H9 (cell line): ENCODE results near the gene BIRC7. TPM values are rescaled to one million over a fixed set of nuclear protein-coding genes. Genes with fewer than 3 reads are reported as not detected.

Experiments
- DNase-seq: peaks from one replicate; pipeline ENCODE4 v3.0.0-alpha.2; 2017
- H2AFZ ChIP-seq: one replicate; pipeline ENCODE4 v1.6.1; 2013; ENCODE audit warnings: mild to moderate bottlenecking, low read length, control low read depth, moderate library complexity
- H2AK5ac ChIP-seq: 2 replicates; pipeline ENCODE4 v1.6.1; 2013; ENCODE audit warnings: low read length, control low read depth, mixed read lengths; ENCODE audit not compliant: insufficient read length
- H2BK120ac ChIP-seq: one replicate; pipeline ENCODE4 v1.6.1; 2013; ENCODE audit warnings: low read depth, mild to moderate bottlenecking, low read length, control low read depth, inconsistent platforms; ENCODE audit not compliant: poor library complexity, severe bottlenecking
- H2BK12ac ChIP-seq: 2 replicates; pipeline ENCODE4 v1.6.1; 2013; ENCODE audit warnings: low read length, control low read depth, mixed read lengths, low read depth; ENCODE audit not compliant: insufficient read length
- H2BK15ac ChIP-seq: 2 replicates; pipeline ENCODE4 v1.6.1; 2013; ENCODE audit warnings: low read depth, low read length, control low read depth
- H2BK20ac ChIP-seq: one replicate; pipeline ENCODE4 v1.6.1; 2013; ENCODE audit warnings: low read depth, mild to moderate bottlenecking, low read length, control low read depth, inconsistent platforms; ENCODE audit not compliant: poor library complexity, severe bottlenecking
- H2BK5ac ChIP-seq: 2 replicates; pipeline ENCODE4 v1.6.1; 2013; ENCODE audit warnings: low read length, control low read depth, mixed read lengths; ENCODE audit not compliant: insufficient read length
- H3K14ac ChIP-seq: 2 replicates; pipeline ENCODE4 v1.6.1; 2013; ENCODE audit warnings: low read length, control low read depth; ENCODE audit not compliant: insufficient read depth
- H3K18ac ChIP-seq: 2 replicates; pipeline ENCODE4 v1.6.1; 2013; ENCODE audit warnings: low read depth, mild to moderate bottlenecking, mixed read lengths, low read length, control low read depth; ENCODE audit not compliant: insufficient read length
- H3K23ac ChIP-seq: 2 replicates; pipeline ENCODE4 v1.6.1; 2013; ENCODE audit warnings: low read length, control low read depth, mixed read lengths, low read depth; ENCODE audit not compliant: insufficient read length
- H3K23me2 ChIP-seq: 2 replicates; pipeline ENCODE4 v1.6.1; 2013; ENCODE audit warnings: low read depth, mild to moderate bottlenecking, mixed read lengths, low read length, control low read depth; ENCODE audit not compliant: insufficient read length, poor library complexity, severe bottlenecking
- H3K27ac ChIP-seq: 2 replicates; pipeline ENCODE4 v1.5.1; 2013; ENCODE audit warnings: low read length, control low read depth, mixed read lengths, low read depth; ENCODE audit not compliant: insufficient read length
- H3K27me3 ChIP-seq: 2 replicates; pipeline ENCODE4 v1.6.1; 2013; ENCODE audit warnings: low read length, control low read depth, inconsistent platforms; ENCODE audit not compliant: insufficient read depth
- H3K4ac ChIP-seq: 2 replicates; pipeline ENCODE4 v1.6.1; 2013; ENCODE audit warnings: low read depth, mild to moderate bottlenecking, control low read depth, inconsistent platforms, low read length, moderate library complexity
- H3K4me1 ChIP-seq: 2 replicates; pipeline ENCODE4 v1.6.1; 2013; ENCODE audit warnings: low read length, control low read depth, inconsistent platforms; ENCODE audit not compliant: insufficient read depth
- H3K4me2 ChIP-seq: 2 replicates; pipeline ENCODE4 v1.6.1; 2013; ENCODE audit warnings: low read length, control low read depth, mixed read lengths; ENCODE audit not compliant: insufficient read length, insufficient read depth
- H3K56ac ChIP-seq: 2 replicates; pipeline ENCODE4 v1.6.1; 2013; ENCODE audit warnings: low read depth, mild to moderate bottlenecking, mixed read lengths, low read length, control low read depth; ENCODE audit not compliant: insufficient read length
- H3K79me1 ChIP-seq: 2 replicates; pipeline ENCODE4 v1.6.1; 2013; ENCODE audit warnings: low read depth, mild to moderate bottlenecking, moderate library complexity, low read length, control low read depth, inconsistent platforms; ENCODE audit not compliant: insufficient read depth, poor library complexity, severe bottlenecking
- H3K79me2 ChIP-seq: 2 replicates; pipeline ENCODE4 v1.6.1; 2013; ENCODE audit warnings: low read length, control low read depth, inconsistent platforms; ENCODE audit not compliant: insufficient read depth
- H3K9ac ChIP-seq: 2 replicates; pipeline ENCODE4 v1.6.1; 2013; ENCODE audit warnings: low read length, control low read depth, mixed read lengths; ENCODE audit not compliant: insufficient read length; ENCODE audit errors: extremely low read depth
- H3K9me3 ChIP-seq: one replicate; pipeline ENCODE4 v1.6.1; 2013; ENCODE audit warnings: low read depth, low read length, inconsistent platforms; ENCODE audit not compliant: control insufficient read depth
- H3T11ph ChIP-seq: one replicate; pipeline ENCODE4 v1.6.1; 2013; ENCODE audit warnings: mild to moderate bottlenecking, low read length, control low read depth, inconsistent platforms
- H4K20me1 ChIP-seq: one replicate; pipeline ENCODE4 v1.6.1; 2013; ENCODE audit not compliant: control insufficient read depth, insufficient read length, insufficient read depth
- H4K5ac ChIP-seq: 2 replicates; pipeline ENCODE4 v1.6.1; 2013; ENCODE audit warnings: low read depth, mild to moderate bottlenecking, mixed read lengths, low read length, control low read depth; ENCODE audit not compliant: insufficient read length
- H4K8ac ChIP-seq: replicated peaks from 2 replicates; pipeline ENCODE4 v1.6.1; 2013; ENCODE audit warnings: low read length, control low read depth, mixed read lengths, low read depth; ENCODE audit not compliant: insufficient read length
- H4K91ac ChIP-seq: 2 replicates; pipeline ENCODE4 v1.6.1; 2013; ENCODE audit warnings: low read depth, mild to moderate bottlenecking, moderate library complexity, mixed read lengths, low read length, control low read depth; ENCODE audit not compliant: insufficient read length
- H3K27ac Mint-ChIP-seq, 3 experiments: 2 replicates in 2 of 3; 3 replicates in 1 of 3; pipeline ENCODE4 v1.8.0; 2020 to 2021; ENCODE audit warnings: mixed read lengths in 3 of 3, mild to moderate bottlenecking in 1 of 3, moderate library complexity in 1 of 3
- H3K27me3 Mint-ChIP-seq: 2 replicates; pipeline ENCODE4 v1.8.0; 2021; ENCODE audit warnings: low read depth, mild to moderate bottlenecking, moderate library complexity, mixed read lengths
- H3K36me3 Mint-ChIP-seq, 3 experiments: 2 replicates in 2 of 3; 3 replicates in 1 of 3; pipeline ENCODE4 v1.8.0; 2020 to 2021; ENCODE audit warnings: low read depth in 3 of 3, mixed read lengths in 3 of 3; ENCODE audit not compliant: insufficient read depth in 1 of 3
- H3K4me1 Mint-ChIP-seq, 2 experiments: 2 replicates each; pipeline ENCODE4 v1.8.0; 2020; ENCODE audit warnings: mixed read lengths in 2 of 2
- H3K4me3 Mint-ChIP-seq, 2 experiments: 2 replicates in 1 of 2; 3 replicates in 1 of 2; pipeline ENCODE4 v1.8.0; 2020 to 2021; ENCODE audit warnings: mild to moderate bottlenecking in 2 of 2, mixed read lengths in 2 of 2, moderate library complexity in 1 of 2
- H3K9me3 Mint-ChIP-seq, 2 experiments: 2 replicates in 1 of 2; 3 replicates in 1 of 2; pipeline ENCODE4 v1.8.0; 2020; ENCODE audit warnings: mild to moderate bottlenecking in 2 of 2, mixed read lengths in 2 of 2, moderate library complexity in 1 of 2
- WGBS: extraction: QIAGEN DNeasy Blood & Tissue Kit; methylation state at CpG from one replicate; pipeline ENCODE4 v1.1.7; 2013; ENCODE audit warnings: missing lambda C conversion rate, low lambda C conversion rate, mixed read lengths; ENCODE audit not compliant: insufficient read length; ENCODE audit errors: extremely low coverage; 5-methylcytosine and 5-hydroxymethylcytosine counted together
- total RNA-seq: library from RNA; stranded (reverse); gene quantifications from 2 replicates; pipeline ENCODE4 v1.2.1, GENCODE V29; 2021
- TF ChIP-seq, protein P1 (sequence below): fragments of 200-600 bp; sonication (generic); conservative IDR thresholded peaks from 3 replicates; pipeline ENCODE4 v1.8.0; 2021; ENCODE audit warnings: antibody characterized with exemption, mild to moderate bottlenecking

BIRC7 gene
- total RNA-seq, 1 experiment from 2014 or later, result not detected

DNA sequence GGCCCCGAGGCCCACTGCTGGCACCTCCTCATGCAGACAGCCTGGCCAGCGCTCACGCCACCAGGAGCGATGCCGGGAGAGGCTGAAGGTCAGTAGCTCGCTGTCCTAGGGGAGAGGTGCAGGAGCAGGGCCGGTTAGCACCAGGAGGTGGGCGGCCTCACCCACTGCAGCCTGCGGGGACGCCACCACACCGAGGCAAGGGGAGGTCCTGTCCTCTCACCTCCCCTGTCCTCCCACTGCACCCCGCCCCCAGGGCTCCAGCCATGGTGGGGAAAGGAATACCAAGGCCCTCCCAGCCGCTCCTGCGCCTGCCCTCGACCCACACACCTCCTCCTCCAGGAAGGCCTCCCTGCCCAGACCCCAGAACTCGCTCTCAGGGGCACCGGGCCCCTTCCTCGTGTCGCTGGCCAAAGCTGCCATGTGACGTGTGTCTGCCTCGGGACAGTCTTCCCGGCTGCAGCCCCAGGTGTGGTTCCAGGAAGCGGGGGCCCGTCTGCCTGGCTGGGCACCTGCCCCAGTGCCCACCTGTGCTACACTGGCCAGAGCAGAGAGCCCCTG, 12.0 kb downstream of the BIRC7 start:
- no peak overlapping the region for H3T11ph ChIP-seq
- H3K9me3 ChIP-seq, result no peaks in the 10 kb centered on the region
- H3K23ac ChIP-seq, result no peak overlapping the region
- H2BK5ac ChIP-seq, result no peak overlapping the region
- H3K4me1 ChIP-seq, result no peaks in the 10 kb centered on the region
- Mint-ChIP-seq H3K27ac (no peak overlapping the region), H3K36me3 (peaks cover 0 to 4% (median 0%) of the 10 kb centered on the region in 3 experiments; a peak in 2 of 7 replicates), H3K4me3 (no peak overlapping the region), H3K27me3 (peaks cover 24% of the 10 kb centered on the region), H3K4me1 (peaks cover 20 to 27% of the 10 kb centered on the region in 2 experiments), H3K9me3 (peaks cover 2 to 5% of the 10 kb centered on the region in 2 experiments; a peak in 2 of 5 replicates)
- TF ChIP-seq, protein P1, sequence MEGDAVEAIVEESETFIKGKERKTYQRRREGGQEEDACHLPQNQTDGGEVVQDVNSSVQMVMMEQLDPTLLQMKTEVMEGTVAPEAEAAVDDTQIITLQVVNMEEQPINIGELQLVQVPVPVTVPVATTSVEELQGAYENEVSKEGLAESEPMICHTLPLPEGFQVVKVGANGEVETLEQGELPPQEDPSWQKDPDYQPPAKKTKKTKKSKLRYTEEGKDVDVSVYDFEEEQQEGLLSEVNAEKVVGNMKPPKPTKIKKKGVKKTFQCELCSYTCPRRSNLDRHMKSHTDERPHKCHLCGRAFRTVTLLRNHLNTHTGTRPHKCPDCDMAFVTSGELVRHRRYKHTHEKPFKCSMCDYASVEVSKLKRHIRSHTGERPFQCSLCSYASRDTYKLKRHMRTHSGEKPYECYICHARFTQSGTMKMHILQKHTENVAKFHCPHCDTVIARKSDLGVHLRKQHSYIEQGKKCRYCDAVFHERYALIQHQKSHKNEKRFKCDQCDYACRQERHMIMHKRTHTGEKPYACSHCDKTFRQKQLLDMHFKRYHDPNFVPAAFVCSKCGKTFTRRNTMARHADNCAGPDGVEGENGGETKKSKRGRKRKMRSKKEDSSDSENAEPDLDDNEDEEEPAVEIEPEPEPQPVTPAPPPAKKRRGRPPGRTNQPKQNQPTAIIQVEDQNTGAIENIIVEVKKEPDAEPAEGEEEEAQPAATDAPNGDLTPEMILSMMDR, result no peak
- no peaks in the 10 kb centered on the region for H4K20me1 ChIP-seq
- peaks cover 1% of the 10 kb centered on the region; the same call in 1 of the 2 replicates for H3K27me3 ChIP-seq
- H3K79me1 ChIP-seq, result no peaks in the 10 kb centered on the region
- H2BK20ac ChIP-seq, result no peak overlapping the region
- peaks cover under 1% of the 10 kb centered on the region for H3K23me2 ChIP-seq
- H2BK120ac ChIP-seq, result no peak overlapping the region
- H3K4ac ChIP-seq, result no peak overlapping the region
- H2AK5ac ChIP-seq, result no peak overlapping the region
- no peak overlapping the region for H2BK12ac ChIP-seq
- no peak overlapping the region for H3K27ac ChIP-seq
- no peak overlapping the region for H4K91ac ChIP-seq
- no peak overlapping the region for H3K4me2 ChIP-seq
- no CpG with 5 or more reads among the region's 24 CpGs for WGBS
- no peak overlapping the region for H2BK15ac ChIP-seq
- no peak overlapping the region for H3K18ac ChIP-seq
- no peak overlapping the region for H3K9ac ChIP-seq
- no peak overlapping the region for H3K14ac ChIP-seq
- no peak overlapping the region for H2AFZ ChIP-seq
- H4K8ac ChIP-seq, result no peak overlapping the region
- no peak for DNase-seq
- no peak overlapping the region for H4K5ac ChIP-seq
- H3K79me2 ChIP-seq, result no peaks in the 10 kb centered on the region
- H3K56ac ChIP-seq, result no peak overlapping the region
